GM18502 (cell line): ENCODE data around the gene CNTRL.

Experiments used
- ATAC-seq: cut with Tn5 transposase; IDR thresholded peaks from one replicate; pipeline ENCODE4 v1.9.1; 2021; ENCODE audit warnings: mild to moderate bottlenecking; ENCODE audit not compliant: unreplicated experiment, poor library complexity

The CNTRL gene

GRCh38 chr9:121222524-121223171, 147.9 kb downstream of the CNTRL start:
- no peak for ATAC-seq

- no peak for ATAC-seq
Observed at GRCh38 chr9:121225240-121225639, 150.5 kb downstream of the CNTRL start.

GRCh38 chr9:121226175-121226574, 151.4 kb downstream of the CNTRL start:
- ATAC-seq: no peak
